HCT116 (cell line): Measurements from ENCODE around the gene IGSF9.

Experiments
- POLR2A ChIP-seq: IDR thresholded peaks from 2 replicates; pipeline ENCODE4 v1.7.0; 2011; ENCODE audit warnings: borderline replicate concordance; ENCODE audit not compliant: insufficient read depth, insufficient read length; ENCODE audit errors: extremely low read depth
- RAD21 ChIP-seq: IDR thresholded peaks from 2 replicates; pipeline ENCODE4 v1.6.1; 2012; ENCODE audit warnings: low read depth, mild to moderate bottlenecking

GRCh38 chr1:159916242-159917051 lies 29.0 kb downstream of the IGSF9 start:
- no peak for TF ChIP-seq POLR2A
- TF ChIP-seq RAD21: no peak
